HCT116 (cell line): ENCODE results near the gene GGT6.

ENCODE experiments used
- CEBPB ChIP-seq: IDR thresholded peaks from 2 replicates; pipeline ENCODE4 v1.6.1; 2012; ENCODE audit warnings: low read depth
- CTCF ChIP-seq, 3 experiments: fragments of 200-600 bp in 1 of 3; sonication (generic) in 1 of 3; IDR thresholded peaks in 2 of 3; conservative IDR thresholded peaks in 1 of 3; 2 replicates each; pipeline ENCODE4 v1.5.1; 2012 to 2017; ENCODE audit warnings: low read depth in 2 of 3, low read length in 2 of 3, antibody characterized with exemption in 1 of 3, borderline replicate concordance in 1 of 3, control low read depth in 1 of 3, mild to moderate bottlenecking in 1 of 3, mixed read lengths in 1 of 3, mixed run types in 1 of 3, moderate library complexity in 1 of 3; ENCODE audit not compliant: insufficient read depth in 1 of 3
- EZH2 ChIP-seq: fragments of 200-600 bp; sonication (generic); IDR thresholded peaks from 2 replicates; pipeline ENCODE4 v1.6.1; 2017; ENCODE audit warnings: antibody characterized with exemption, mixed run types
- POLR2AphosphoS5 ChIP-seq: IDR thresholded peaks from 2 replicates; pipeline ENCODE4 v1.6.1; 2011; ENCODE audit warnings: mild to moderate bottlenecking, low read depth, low read length, moderate library complexity
- YY1 ChIP-seq: IDR thresholded peaks from 2 replicates; pipeline ENCODE4 v1.6.1; 2011; ENCODE audit warnings: low read length, low read depth, moderate library complexity, mild to moderate bottlenecking; ENCODE audit not compliant: insufficient replicate concordance; ENCODE audit errors: extremely low read depth
- ZNF274 ChIP-seq: fragments of 200-500 bp; sonication (Bioruptor generic); IDR thresholded peaks from 2 replicates; pipeline ENCODE4 v1.6.1; 2014; ENCODE audit warnings: mild to moderate bottlenecking, low read depth, low read length, inconsistent platforms
- TF ChIP-seq, protein P1 (sequence below): IDR thresholded peaks from 2 replicates; pipeline ENCODE4 v1.6.1; 2012

DNA sequence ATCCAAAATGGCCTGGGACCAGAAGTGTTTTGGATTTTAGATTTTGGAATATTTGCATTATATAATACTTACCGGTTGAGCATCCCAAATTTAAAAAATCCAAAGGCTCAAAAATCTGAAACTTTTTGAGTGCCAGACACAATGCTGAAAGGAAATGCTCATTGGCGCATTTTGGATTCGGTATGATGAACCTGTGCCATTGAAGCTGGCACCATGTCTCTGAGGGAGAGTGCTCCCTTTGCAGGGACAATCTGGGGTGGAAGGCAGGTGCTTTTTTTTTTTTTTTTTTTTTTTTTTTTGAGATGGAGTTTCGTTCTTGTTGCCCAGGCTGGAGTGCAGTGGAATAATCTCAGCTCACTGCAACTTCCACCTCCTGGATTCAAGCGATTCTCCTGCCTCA is 41.7 kb upstream of the GGT6 start:
- no peak for TF ChIP-seq EZH2
- TF ChIP-seq CTCF (IDR thresholded peaks at IDR 0.05 in 2 of 3, conservative IDR thresholded peaks at IDR 0.05 in 1 of 3; ENCODE audit: borderline replicate concordance in 1 of 3, insufficient read depth in 1 of 3, low read depth in 2 of 3, low read length in 2 of 3) = no peak
- TF ChIP-seq POLR2AphosphoS5 = no peak
- no peak for TF ChIP-seq ZNF274
- TF ChIP-seq YY1 = no peak
- no peak for TF ChIP-seq CEBPB
- TF ChIP-seq, protein P1, sequence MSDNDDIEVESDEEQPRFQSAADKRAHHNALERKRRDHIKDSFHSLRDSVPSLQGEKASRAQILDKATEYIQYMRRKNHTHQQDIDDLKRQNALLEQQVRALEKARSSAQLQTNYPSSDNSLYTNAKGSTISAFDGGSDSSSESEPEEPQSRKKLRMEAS = no peak
